Upper lobe of left lung (tissue), 6 donors: Measurements from ENCODE around the gene TNS4. TPM values are rescaled to one million over a fixed set of nuclear protein-coding genes. Genes with fewer than 3 reads are reported as not detected.

Source experiments
- ATAC-seq, 2 donors: fragments of 200-7000 bp; cut with Tn5 transposase; one replicate each; pipeline ENCODE4 v1.9.1; 2022; ENCODE audit warnings: mild to moderate bottlenecking in 2 of 2, moderate library complexity in 2 of 2; ENCODE audit not compliant: low FRiP score in 2 of 2
- DNase-seq, 2 donors: peaks; one replicate each; pipeline ENCODE4 v3.0.0-alpha.2; 2019 to 2020
- H3K27ac ChIP-seq, 4 donors: fragments of 200-600 bp; sonication (generic); one replicate each; pipeline ENCODE4 v1.5.1; 2016 to 2019
- H3K27me3 ChIP-seq, 4 donors: fragments of 200-600 bp; sonication (generic); one replicate each; pipeline ENCODE4 v1.5.1; 2017 to 2019
- H3K36me3 ChIP-seq, 4 donors: fragments of 200-600 bp; sonication (generic); one replicate each; pipeline ENCODE4 v1.5.1; 2016 to 2019
- H3K4me1 ChIP-seq, 4 donors: fragments of 200-600 bp; sonication (generic); one replicate each; pipeline ENCODE4 v1.5.1; 2018 to 2019
- H3K4me3 ChIP-seq, 4 donors: fragments of 200-600 bp; sonication (generic); one replicate each; pipeline ENCODE4 v1.5.1; 2017 to 2019; ENCODE audit warnings: mild to moderate bottlenecking in 2 of 4, moderate library complexity in 1 of 4
- H3K9me3 ChIP-seq, 4 donors: fragments of 200-600 bp; sonication (generic); one replicate each; pipeline ENCODE4 v1.5.1; 2018 to 2019
- CTCF ChIP-seq, 6 experiments: fragments of 450-650 bp in 4 of 6; fragments of 200-600 bp in 2 of 6; sonication (generic) in 2 of 6; IDR thresholded peaks; one replicate each; pipeline ENCODE4 v1.5.1; 2016 to 2019; ENCODE audit warnings: antibody characterized with exemption in 6 of 6
- EP300 ChIP-seq, 4 donors: sonication (generic); formaldehyde crosslinking; IDR thresholded peaks; one replicate each; pipeline ENCODE4 v1.5.1; 2017; ENCODE audit warnings: antibody characterized with exemption in 4 of 4, control low read depth in 2 of 4
- POLR2A ChIP-seq, 4 donors: fragments of 450-650 bp; IDR thresholded peaks; one replicate each; pipeline ENCODE4 v1.5.1; 2016 to 2017; ENCODE audit warnings: antibody characterized with exemption in 4 of 4, mild to moderate bottlenecking in 2 of 4
- POLR2AphosphoS5 ChIP-seq, 2 donors: sonication (generic); formaldehyde crosslinking; IDR thresholded peaks; one replicate each; pipeline ENCODE4 v1.5.1; 2017; ENCODE audit warnings: antibody characterized with exemption in 2 of 2
- WGBS, 2 donors: methylation state at CpG; one replicate each; pipeline ENCODE4 v1.1.5; 2017 to 2018; 5-methylcytosine and 5-hydroxymethylcytosine counted together
- total RNA-seq, 6 donors: library from RNA; depleted of rRNA in 4 of 6; stranded (reverse); fragments of >200 nt in 4 of 6; gene quantifications; one replicate each; pipeline versions ENCODE4 v1.1.0 to v1.2.1, GENCODE V29; 2016 to 2021
- donor health status: DM: no; HTN: no; CAD: no; lungs with moderate emphysema.
- donor health status: DM: no; HTN: yes; CAD: no; lungs with severe emphysema.

Gene TNS4
- total RNA-seq, 6 donors from 2014 or later = 0.54 to 5.1 (median 1.1) TPM; not detected in 1

- no peak for ATAC-seq
- Histone ChIP-seq H3K27me3 (no peaks in the 10 kb centered on the region), H3K9me3 (no peaks in the 10 kb centered on the region), H3K4me3 (no peak overlapping the region), H3K27ac (peak overlapping the region in 2 of 4 donors; percentile 77 to 81), H3K4me1 (peaks cover 14 to 30% (median 17%) of the 10 kb centered on the region in 4 donors), H3K36me3 (no peaks in the 10 kb centered on the region)
- DNase-seq = no peak
- 72 to 86% methylated on average over 11 of the region's 11 CpGs for WGBS, 2 donors
- TF ChIP-seq POLR2AphosphoS5 (IDR thresholded peaks at IDR 0.05) (no peak), CTCF (IDR thresholded peaks at IDR 0.05) (no peak), EP300 (IDR thresholded peaks at IDR 0.05) (no peak)
Measured at GRCh38 chr17:40500190-40500589, 1.2 kb downstream of the TNS4 start.

- H3K4me1 ChIP-seq = peaks cover 14 to 30% (median 17%) of the 10 kb centered on the region in 4 donors
- no peaks in the 10 kb centered on the region for H3K9me3 ChIP-seq
- H3K27ac ChIP-seq = peak overlapping the region in 3 of 4 donors; percentile 65 to 81 (median 77)
- DNase-seq = peak; percentile 90 to 94
- no peaks in the 10 kb centered on the region for H3K36me3 ChIP-seq
- TF ChIP-seq POLR2AphosphoS5 (IDR thresholded peaks at IDR 0.05) = peak in 1 of 2 donors; percentile 42
- no peak for TF ChIP-seq POLR2A (IDR thresholded peaks at IDR 0.05)
- no peak for TF ChIP-seq CTCF (IDR thresholded peaks at IDR 0.05)
- peak in 1 of 4 donors; percentile 49 for TF ChIP-seq EP300 (IDR thresholded peaks at IDR 0.05)
- 30% methylated on average over 4 to 16 of the region's 17 CpGs for WGBS, 2 donors
- ATAC-seq = peak; percentile 77 to 84
- H3K27me3 ChIP-seq = no peaks in the 10 kb centered on the region
- H3K4me3 ChIP-seq = peak overlapping the region in 2 of 4 donors; percentile 3 to 20
Measured at GRCh38 chr17:40499551-40500189, 1.8 kb downstream of the TNS4 start.

GRCh38 chr17:40498281-40499084, 2.9 kb downstream of the TNS4 start:
- Histone ChIP-seq H3K27me3 (no peaks in the 10 kb centered on the region), H3K4me1 (peaks cover 14 to 30% (median 17%) of the 10 kb centered on the region in 4 donors), H3K36me3 (no peaks in the 10 kb centered on the region), H3K4me3 (no peak overlapping the region), H3K27ac (peak overlapping the region; percentile 57 to 69 (median 66)), H3K9me3 (no peaks in the 10 kb centered on the region)
- ATAC-seq (peak in 1 of 2 donors; percentile 56), DNase-seq (no peak)
- WGBS, 2 donors = 56 to 59% methylated on average over 9 of the region's 9 CpGs
- no peak for TF ChIP-seq EP300 (IDR thresholded peaks at IDR 0.05)
- no peak for TF ChIP-seq POLR2AphosphoS5 (IDR thresholded peaks at IDR 0.05)
- no peak for TF ChIP-seq POLR2A (IDR thresholded peaks at IDR 0.05)
- TF ChIP-seq CTCF (IDR thresholded peaks at IDR 0.05) = no peak

- WGBS, 2 donors = 87 to 93% methylated on average over 2 of the region's 2 CpGs
- TF ChIP-seq EP300 (IDR thresholded peaks at IDR 0.05) = no peak
- TF ChIP-seq CTCF (IDR thresholded peaks at IDR 0.05) = no peak
- no peak for TF ChIP-seq POLR2A (IDR thresholded peaks at IDR 0.05)
- no peak for TF ChIP-seq POLR2AphosphoS5 (IDR thresholded peaks at IDR 0.05)
- H3K27me3 ChIP-seq = no peaks in the 10 kb centered on the region
- peak overlapping the region; percentile 57 to 69 (median 66) for H3K27ac ChIP-seq
- peak in 1 of 2 donors; percentile 23 for ATAC-seq
- no peak for DNase-seq
- H3K4me3 ChIP-seq = no peak overlapping the region
- no peaks in the 10 kb centered on the region for H3K36me3 ChIP-seq
- peaks cover 14 to 30% (median 17%) of the 10 kb centered on the region in 4 donors for H3K4me1 ChIP-seq
- H3K9me3 ChIP-seq = no peaks in the 10 kb centered on the region
Measured at GRCh38 chr17:40497695-40498094, 3.7 kb downstream of the TNS4 start.
